CD4-positive, alpha-beta T cell treated with Interferon gamma for 1 hour (primary cell): ENCODE measurements around the gene PHACTR2.
"Not testable (repeated sequence)": the region's sequence is repeated elsewhere in the genome, so short reads cannot be mapped to it uniquely, and the experiment has no call there.

Source experiments
- DNase-seq: peaks from one replicate; pipeline ENCODE4 v3.0.0-alpha.2; 2020

Gene PHACTR2

DNA sequence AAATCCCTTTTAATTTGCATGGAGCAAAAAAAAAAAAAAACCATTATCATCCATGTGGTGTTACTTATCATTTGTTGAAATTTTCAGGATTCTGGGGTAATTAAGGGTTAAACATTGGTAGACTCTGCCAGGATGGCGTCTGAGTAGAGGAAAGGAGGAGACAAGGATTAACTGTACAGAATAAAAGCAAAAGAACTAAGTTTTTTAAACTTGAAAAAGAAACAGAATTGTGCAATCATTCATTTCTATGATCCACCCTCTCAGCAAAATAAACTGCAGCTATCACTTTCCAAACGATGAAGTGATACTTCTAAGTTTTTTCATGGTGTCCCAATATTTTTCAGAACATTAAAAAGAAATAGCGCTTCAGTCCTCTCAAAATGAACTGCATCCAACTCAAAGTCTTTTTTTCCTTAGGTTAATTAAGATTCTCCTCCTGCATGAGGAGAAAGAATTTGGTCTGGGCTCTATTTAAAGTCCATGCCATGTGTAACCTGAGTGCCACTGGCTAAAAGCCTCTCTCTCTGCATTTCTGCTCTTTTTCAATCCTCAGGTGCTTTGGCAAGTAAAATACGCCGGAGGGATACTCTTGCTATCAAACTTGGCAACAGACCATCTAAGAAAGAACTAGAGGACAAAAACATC lies 95.9 kb downstream of the PHACTR2 start:
- no peak for DNase-seq

DNA sequence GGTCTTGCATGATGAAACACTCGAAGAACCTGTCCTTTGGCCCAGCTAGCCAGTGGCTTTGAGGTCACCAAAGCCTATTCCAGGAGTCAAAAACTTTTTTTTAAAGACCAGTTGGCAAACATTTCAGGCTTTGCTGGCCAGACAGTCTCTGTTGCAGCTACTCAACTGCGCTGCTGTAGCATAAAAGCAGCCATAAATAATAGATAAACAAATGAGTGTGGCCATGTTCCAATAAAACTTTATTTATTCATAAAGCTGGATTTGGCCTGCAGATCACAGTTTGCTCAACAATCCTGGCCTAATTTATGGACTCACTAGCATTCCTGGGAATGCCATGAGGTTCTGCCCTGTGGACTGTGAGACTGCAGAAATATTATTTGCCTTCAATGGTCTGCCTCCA lies 96.6 kb downstream of the PHACTR2 start:
- DNase-seq, result no peak

DNA sequence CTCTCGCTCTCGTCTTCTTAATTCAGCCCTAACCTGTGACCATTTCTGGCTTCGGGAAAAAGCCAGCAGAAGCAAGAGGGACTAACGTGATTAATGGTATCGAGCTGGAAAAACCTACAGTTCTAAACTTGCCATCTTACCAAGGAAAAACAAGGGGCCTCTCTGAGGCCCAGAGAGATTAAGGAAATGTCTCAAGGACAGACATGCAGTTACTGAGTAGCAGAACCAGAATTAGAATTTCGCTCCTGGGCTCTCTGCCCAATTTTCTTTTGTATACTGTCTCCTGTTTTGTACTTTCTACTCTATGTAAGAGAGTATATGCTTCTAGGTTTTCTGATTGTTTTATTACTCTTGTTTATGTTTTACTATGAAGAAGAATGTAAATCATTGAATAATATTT lies 97.6 kb downstream of the PHACTR2 start:
- DNase-seq, result no peak

DNA sequence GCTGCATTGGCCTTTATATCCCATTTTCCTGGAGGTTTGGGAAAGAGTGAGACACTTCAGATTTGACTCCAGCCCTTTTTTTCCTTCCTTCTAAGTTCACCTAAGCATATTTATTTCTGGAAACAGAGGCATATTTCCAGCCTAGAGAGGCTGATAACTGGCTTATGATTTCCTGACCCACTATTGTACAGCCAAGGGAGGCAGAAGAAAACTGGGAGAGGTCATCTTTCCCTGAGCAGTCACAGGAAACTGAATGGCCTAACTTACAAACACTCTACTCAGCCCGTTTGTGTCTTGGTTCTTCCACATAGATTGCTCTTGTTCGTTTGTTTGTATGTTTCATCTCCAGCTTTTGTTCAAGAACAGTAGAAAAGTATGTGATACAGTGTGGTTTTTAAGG lies 101.2 kb downstream of the PHACTR2 start:
- DNase-seq, result no peak

DNA sequence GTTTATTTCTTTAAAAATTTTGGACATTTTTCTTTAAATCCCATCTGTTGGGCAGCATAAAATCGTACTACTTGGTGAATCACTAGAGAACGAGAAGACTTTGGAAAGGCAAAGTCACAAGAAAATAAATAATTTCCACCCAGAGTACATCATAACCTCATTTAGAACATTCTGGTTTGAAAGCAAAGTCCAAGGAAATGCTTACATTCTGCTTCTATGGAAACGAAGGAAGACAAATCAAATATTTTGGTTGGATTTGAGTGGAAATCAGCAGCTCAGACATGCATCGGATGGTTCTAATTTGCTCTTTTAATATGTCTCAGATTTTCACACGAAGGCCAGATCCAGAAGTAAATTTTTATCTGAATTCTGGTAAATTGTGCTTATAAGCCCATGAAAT lies 104.7 kb downstream of the PHACTR2 start:
- no peak for DNase-seq

DNA sequence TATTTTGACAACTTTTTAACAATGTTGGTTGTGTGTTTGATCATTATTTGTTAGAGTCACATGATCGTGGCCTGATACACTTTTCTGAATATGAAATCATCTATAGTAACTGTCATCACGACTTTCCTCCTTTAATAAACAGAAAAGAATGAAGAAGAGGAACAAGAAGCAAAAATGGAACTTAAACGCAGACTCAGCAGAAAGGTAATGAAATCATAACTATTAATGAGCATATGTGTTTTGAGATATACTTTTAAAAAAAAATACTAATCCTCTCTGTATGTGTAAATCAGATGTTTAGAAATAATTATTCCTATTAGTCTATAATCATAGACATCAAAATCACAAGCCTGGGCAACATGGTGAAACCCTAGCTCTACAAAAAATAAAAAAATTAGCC lies 105.3 kb downstream of the PHACTR2 start:
- DNase-seq, result no peak

DNA sequence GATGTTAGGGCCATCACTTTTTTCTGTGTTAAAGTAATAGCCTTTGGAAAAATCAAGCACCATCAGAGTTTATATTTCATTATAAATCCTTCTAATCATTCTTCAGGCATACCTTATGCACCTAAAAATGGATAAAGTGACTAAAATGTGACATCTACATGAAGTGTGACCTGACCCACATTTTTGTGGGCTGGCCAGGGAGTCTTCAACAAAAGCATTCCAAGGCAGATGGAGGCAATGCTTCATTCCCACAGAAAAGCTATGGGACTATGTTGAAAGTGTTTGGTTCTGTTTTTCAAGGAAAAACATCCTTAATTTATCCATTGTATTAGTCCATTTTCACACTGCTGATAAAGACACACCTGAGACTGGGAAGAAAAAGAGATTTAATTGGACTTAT lies 106.6 kb downstream of the PHACTR2 start:
- no peak for DNase-seq

DNA sequence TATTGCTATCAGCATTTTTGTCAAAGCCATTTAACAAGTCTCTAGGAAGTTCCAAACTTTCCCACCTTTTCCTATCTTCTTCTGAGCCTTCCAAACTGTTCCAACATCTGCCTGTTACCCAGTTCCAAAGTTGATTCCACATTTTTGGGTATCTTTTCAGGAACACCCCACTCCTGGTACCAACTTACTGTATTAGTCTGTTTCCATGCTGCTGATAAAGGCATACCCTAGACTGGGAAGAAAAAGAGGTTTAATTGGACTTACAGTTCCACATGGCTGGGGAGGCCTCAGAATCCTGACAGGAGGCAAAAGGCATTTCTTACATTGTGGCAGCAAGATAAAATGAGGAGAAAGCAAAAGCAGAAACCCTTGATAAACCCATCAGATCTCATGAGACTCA lies 108.6 kb downstream of the PHACTR2 start:
- DNase-seq, result not testable (repeated sequence)

DNA sequence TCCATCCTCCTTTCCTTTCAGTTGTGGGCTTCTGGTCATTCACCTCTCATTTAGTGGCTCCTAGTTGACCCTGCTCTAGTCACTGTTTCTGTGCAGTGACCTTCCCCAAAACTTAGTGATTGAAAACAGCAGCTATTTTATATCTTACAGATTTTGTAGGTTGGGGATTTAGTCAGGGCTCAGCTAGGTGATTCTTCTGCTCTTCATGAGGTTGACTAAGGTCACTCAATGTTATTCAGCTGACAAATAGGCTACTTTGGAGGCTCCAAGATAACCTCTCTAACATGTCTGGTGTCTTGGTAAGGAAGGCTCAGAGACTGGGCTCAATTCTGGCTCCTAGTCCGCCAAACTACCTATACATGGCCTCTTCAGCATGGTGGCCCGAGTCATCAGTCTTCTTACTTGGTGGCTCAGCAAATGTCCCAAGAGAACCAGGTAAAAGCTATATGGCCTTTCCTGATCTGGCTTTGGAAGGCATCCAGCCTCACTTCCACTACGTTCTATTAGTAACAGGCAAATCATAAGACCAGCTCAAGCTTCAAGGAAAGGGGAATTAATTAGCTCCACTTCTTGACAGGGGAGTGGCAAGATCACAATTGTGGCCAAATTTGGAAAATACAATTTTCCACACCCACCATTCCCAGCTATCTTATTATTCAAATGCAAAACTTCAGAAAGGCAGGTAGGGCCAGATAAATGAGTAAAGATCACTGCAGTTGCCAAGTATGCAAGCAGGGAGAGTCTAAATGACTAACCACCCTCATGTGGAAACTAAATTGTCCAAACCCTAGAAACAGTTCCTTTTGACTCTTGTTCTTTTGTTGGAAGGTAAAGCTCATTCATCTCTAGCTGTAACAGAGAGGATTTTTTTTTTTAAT lies 114.9 kb downstream of the PHACTR2 start:
- DNase-seq, result no peak

DNA sequence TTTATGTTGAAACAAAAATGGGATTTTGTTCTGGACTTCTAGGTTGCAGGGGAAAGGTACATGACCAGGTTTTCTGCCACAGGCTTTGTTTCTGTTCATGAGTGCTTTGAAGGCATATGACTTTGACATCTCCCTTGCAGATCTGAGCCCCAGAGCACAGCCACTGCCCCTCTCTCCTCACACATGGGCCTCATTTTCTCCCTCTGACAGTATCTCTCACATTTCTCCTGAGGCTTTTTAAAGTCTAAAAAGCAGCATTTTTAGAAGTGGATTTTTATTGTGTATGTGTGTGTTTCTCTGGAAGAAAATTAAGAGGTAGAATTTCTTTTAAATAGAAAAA lies 115.5 kb downstream of the PHACTR2 start:
- DNase-seq, result no peak

DNA sequence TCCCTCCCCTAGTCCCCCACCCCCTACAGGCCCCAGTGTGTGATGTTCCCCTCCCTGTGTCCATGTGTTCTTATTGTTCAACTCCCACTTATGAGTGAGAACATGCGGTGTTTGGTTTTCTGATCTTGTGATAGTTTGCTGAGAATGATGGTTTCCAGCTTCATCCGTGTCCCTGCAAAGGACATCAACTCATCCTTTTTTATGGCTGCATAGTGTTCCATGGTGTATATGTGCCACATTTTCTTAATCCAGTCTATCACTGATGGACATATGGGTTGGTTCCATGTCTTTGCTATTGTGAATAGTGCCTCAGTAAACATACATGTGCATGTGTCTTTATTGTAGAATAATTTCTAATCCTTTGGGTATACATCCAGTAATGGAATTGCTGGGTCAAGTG lies 118.8 kb downstream of the PHACTR2 start:
- not testable (repeated sequence) for DNase-seq

DNA sequence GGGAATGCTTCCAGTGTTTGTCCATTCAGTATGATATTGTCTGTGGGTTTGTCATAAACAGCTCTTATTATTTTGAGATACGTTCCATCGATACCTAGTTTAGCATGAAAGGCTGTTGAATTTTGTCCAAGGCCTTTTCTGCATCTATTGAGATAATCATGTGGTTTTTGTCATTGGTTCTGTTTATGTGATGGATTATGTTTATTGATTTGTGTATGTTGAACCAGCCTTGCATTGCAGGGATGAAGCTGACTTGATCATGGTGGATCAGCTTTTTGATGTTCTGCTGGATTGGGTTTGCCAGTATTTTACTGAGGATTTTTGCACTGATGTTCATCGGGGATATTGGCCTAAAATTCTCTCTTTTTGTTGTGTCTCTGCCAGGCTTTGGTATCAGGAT lies 120.7 kb downstream of the PHACTR2 start:
- DNase-seq, result not testable (repeated sequence)

DNA sequence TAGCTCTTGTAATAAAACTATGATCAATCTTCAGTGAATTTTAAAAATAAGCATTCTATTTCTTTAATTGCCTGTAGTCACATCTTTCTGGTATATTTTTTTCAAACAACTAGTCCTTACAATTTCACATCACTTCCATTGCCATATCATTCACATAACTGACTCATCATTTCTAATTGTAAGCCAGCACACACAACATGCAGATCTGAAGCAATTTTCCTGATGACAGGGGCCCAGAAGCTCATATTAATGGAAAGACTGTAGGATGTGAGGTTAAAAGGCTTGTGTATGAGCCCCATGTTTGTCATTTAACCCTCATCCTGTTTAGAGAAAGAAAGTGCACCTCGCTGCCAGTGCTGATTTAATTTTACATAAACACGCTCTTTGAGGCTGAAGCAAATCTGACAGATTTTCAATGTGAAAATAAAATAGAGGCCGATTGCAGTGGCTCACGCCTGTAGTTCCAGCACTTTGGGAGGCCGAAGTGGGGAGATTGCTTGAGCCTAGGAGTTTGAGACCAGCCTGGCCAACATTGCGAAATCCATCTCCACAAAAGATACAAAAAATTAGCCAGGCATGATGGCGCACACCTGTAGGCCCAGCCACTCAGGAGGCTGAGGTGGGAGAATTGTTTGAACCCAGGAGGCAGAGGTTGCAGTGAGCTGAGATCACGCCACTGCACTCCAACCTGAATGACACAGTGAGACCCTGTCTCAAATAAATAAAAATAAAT lies 125.2 kb downstream of the PHACTR2 start:
- no peak for DNase-seq

DNA sequence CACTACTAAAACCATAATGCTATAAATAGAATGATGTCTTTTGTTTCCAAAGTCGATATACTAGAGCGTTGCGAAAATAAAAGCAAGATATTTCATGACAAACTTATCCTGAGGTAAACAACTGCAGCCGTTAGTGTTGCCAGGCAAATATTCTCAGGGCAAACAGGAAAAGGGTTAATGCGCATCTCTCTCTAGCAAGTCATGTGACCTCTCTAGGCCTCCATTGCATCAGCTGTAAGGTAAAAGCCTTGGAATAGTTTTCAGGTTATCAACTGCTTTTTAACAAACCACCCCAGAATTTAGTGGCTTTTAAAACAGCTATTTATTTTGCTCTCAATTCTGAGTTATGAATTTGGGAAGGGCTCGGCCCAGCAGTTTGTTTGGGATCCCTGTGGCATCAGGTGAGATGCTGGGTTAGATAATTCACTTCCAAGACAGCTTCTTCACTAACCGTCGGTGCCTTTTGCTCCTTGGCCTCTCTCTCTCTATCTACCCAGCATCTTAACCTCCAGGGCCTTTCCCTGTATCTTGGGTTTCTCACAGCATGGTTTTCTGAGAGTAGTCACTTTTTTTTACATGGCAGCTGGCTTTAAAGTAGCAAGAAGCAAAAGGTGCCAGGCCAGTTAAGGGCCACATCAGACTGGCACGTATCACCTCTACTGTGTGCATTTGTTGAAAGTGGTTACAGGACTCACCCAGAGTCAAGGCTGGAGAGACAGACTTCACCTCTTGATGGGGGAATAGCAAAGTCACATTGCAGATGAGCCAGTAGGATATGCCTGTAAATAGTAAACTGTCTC lies 126.2 kb downstream of the PHACTR2 start:
- DNase-seq, result no peak

DNA sequence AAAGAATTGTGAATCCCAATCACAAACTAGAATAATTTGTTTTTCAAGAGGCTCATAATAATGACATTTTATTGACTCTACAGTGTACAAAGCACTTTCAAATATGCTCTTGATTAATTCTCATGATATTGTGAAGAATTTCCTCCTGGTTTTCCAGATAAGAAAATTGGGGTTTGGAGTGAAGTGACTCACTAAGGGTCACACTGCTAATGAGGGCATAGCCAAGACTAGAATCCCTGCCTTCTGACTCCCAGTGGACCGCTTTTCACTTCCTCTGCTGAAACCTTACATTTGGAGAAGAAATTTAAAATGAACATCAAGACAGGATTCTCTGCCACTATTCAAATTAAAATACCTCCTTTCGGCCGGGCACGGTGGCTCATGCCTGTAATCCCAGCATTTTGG lies 127.1 kb downstream of the PHACTR2 start:
- no peak for DNase-seq

DNA sequence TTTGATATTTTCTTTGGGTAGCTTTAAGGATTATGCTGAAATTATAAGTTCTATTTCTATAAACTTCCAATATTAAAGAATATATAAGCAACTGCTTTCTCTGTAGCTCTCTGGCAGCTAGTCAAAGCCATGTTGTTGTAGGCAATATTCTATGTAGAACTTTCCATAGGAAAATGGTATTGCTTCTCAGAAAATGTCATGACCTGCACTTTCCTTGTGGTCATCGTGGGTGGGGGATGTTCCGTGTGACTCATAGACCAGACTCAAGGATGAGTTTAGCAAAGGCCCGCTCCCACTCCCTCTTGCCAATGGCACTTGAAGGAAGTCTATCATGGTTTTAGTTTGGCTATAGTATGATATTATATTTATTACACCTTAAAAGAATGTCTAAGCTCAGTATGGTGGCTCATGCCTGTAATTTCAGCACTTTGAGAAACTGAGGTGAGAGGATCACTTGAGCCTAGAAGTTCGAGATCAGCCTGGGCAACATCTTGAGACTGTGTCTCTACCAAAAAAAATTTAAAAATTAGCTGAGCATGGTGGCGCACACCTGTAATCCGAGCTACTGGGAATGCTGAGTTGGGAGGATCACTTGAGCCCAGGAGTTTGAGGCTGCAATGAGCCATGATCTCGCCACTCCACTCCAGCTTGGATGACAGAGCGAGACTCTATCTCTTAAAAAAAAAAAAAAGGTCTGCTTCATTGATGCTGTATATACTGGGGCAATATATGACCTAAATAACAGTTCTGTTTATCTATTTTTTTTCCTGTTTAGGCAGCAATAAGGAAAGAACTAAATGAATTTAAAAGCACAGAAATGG lies 128.7 kb downstream of the PHACTR2 start:
- peak; percentile 23 for DNase-seq

DNA sequence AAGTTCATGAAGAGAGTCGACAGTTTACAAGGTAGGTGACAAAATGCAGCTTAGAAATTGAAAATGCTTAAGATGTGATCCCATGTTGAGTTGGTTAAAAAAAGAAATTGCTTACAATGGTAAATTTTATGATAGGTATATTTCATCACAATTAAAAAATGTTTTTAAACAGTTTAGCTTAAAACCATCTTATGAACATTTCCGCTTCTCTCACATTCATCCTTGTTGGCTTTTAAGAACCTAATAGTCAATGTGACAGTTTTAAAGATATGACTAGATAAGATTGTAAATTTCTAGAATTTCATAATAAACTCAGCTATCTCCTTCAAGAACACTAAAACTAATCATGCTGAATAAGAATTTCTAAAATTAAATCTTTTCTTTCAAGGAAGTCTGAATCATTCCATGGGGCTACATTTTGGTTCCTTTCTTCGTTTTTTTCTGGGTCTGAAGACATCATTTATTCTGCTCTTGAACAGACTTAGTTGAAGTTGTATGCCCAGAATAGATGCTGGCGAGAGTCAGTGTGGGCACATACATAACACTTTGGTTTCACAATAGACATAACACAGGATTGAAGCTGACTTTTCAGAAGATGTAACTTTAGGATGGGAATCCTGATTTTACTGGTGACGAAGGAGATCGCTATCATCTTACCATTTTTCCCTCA lies 129.5 kb downstream of the PHACTR2 start:
- no peak for DNase-seq

DNA sequence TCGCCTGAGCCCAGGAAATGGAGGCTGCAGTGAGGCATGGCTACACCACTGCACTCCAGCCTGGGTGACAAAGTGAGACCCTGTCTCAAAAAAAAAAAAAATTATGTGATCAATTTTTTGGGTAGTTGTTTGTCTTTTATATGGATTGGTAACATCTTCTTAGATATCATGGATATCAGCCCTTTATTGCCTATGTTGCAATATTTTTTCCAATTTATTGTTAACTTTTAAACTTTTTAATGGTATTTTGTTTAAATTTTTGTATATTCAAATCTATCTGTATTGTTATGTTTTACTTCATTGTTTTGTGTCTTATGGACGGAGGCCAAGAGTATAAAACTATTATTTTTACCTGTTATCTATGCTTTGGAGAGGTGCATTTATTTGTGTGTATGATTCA lies 133.0 kb downstream of the PHACTR2 start:
- DNase-seq, result no peak

DNA sequence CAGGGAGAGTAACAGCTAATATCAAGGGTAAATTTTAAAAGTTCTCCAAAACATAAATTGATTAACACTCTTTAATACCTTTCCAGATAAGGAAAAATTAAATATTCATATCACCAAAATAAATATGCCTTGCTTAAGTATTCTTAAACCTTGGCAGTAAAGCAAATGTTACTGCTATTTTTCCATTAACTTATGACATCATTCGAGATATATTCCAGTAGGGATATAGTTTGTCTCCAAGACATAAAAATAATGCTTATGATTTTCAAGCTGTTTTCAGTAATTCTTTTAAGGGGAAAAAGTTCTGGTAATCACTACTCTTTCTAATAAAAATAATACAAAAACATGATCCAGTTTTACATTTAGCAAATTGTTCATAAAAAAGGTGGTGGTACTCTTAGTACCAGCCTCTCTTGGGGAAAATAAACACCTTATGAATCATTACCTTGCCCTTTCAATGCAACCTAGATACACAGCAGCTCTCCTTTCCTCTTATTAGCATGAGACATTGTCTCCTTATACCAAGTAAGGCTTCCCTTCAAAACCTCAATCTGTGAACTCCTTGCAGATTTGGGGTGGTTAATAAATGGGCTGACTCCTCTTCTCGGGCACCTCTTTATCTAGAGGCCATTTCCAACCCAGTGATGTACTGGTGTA lies 133.9 kb downstream of the PHACTR2 start:
- DNase-seq, result no peak

DNA sequence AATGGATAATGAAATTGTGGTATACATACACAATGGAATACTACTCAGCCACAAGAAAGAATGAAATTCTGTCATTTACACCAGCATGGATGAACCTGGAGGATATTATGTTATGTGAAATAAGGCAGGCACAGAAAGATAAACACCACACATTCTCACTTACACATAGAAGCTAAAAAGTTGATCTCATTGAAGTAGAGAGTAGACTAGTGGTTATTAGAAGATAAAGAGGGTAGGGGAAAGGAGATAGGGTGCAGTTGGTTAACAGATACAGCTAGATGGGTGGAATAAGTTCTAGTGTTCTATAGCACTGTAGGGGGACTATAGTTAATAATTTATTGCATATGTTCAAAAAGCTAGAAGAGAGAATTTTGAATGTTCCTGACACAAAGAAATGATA lies 139.9 kb downstream of the PHACTR2 start:
- no peak for DNase-seq

DNA sequence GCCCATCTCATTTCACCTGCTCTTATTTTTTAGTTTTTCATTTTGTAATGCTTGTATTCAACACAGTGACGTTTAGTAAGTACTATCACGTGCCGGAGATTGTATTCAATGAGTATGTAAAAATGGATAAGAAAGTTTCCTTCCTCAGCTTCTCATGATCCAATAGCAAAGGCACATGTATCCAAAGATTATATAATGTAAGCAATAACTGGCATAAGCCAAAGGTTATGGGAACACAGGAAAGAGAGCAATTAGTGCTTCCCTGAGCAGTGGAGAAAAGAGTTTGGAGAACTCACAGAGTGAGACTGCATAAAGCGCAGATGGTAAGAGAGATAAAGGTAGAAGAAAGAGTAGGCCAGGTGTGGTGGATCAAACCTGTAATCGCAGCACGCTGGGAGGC lies 143.6 kb downstream of the PHACTR2 start:
- no peak for DNase-seq
